Caco-2 (cell line): ENCODE data around the gene IFI27L1. TPM values are rescaled to one million over a fixed set of nuclear protein-coding genes. Genes with fewer than 3 reads are reported as not detected.

ENCODE experiments used
- BruUV-seq: library from RNA; stranded (reverse); fragments of 400-500 nt; replicated peaks from 2 replicates; lab custom pipeline; 2021; lab: Mats Ljungman, UMichigan
- CTCF ChIA-PET: fragments of 300-600 bp; sonication (Branson Sonifier 250); formaldehyde crosslinking; loops from one replicate; lab custom pipeline; 2022; ENCODE audit warnings: antibody characterized with exemption; lab: Charles Lee
- POLR2A ChIA-PET: fragments of 300-600 bp; sonication (Branson Sonifier 250); formaldehyde crosslinking; loops from one replicate; lab custom pipeline; 2022; ENCODE audit warnings: antibody characterized with exemption; lab: Charles Lee
- DNase-seq, 2 experiments: peaks; one replicate each; pipeline versions ENCODE4 v3.0.0 to v3.0.0-alpha.2; 2020 to 2022
- H3K27me3 ChIP-seq: replicated peaks from 2 replicates; pipeline ENCODE4 v1.6.0; 2011; ENCODE audit warnings: low read length; ENCODE audit not compliant: control insufficient read depth, insufficient read depth
- H3K36me3 ChIP-seq: 2 replicates; pipeline ENCODE4 v1.5.1; 2011; ENCODE audit warnings: low read length; ENCODE audit not compliant: control insufficient read depth, insufficient read depth
- H3K4me1 ChIP-seq: fragments of 250-450 bp; sonication (Bioruptor Pico); 2 replicates; pipeline ENCODE4 v1.5.1; 2020; ENCODE audit warnings: mild to moderate bottlenecking
- H3K4me3 ChIP-seq: 2 replicates; pipeline ENCODE4 v1.5.1; 2011; ENCODE audit warnings: low read depth, mild to moderate bottlenecking, control low read depth, low read length
- H3K9me3 ChIP-seq: fragments of 250-450 bp; sonication (Bioruptor Pico); 2 replicates; pipeline ENCODE4 v1.5.1; 2020; ENCODE audit warnings: mild to moderate bottlenecking, moderate library complexity
- H3K27ac Mint-ChIP-seq: one replicate; pipeline ENCODE4 v1.8.0; 2022; ENCODE audit warnings: mixed read lengths; ENCODE audit not compliant: unreplicated experiment
- H3K27me3 Mint-ChIP-seq: one replicate; pipeline ENCODE4 v1.8.0; 2022; ENCODE audit warnings: mixed read lengths; ENCODE audit not compliant: insufficient read depth, unreplicated experiment
- H3K36me3 Mint-ChIP-seq: one replicate; pipeline ENCODE4 v1.8.0; 2022; ENCODE audit warnings: mild to moderate bottlenecking, mixed read lengths; ENCODE audit not compliant: insufficient read depth, unreplicated experiment
- H3K4me1 Mint-ChIP-seq: one replicate; pipeline ENCODE4 v1.8.0; 2022; ENCODE audit warnings: low read depth, mixed read lengths; ENCODE audit not compliant: unreplicated experiment
- H3K4me3 Mint-ChIP-seq: one replicate; pipeline ENCODE4 v1.8.0; 2022; ENCODE audit warnings: mild to moderate bottlenecking, moderate library complexity, mixed read lengths; ENCODE audit not compliant: unreplicated experiment
- H3K9me3 Mint-ChIP-seq: one replicate; pipeline ENCODE4 v1.8.0; 2022; ENCODE audit warnings: mixed read lengths; ENCODE audit not compliant: unreplicated experiment
- CTCF ChIP-seq, 2 experiments: fragments of 200-600 bp in 1 of 2; IDR thresholded peaks; 1 replicate in 1 of 2; 2 replicates in 1 of 2; pipeline versions ENCODE4 v1.5.1 to v1.8.0; 2011 to 2022; ENCODE audit warnings: antibody characterized with exemption in 1 of 2, control low read depth in 1 of 2, inconsistent platforms in 1 of 2, low read depth in 1 of 2, low read length in 1 of 2, mild to moderate bottlenecking in 1 of 2, moderate library complexity in 1 of 2; ENCODE audit not compliant: insufficient read depth in 1 of 2, severe bottlenecking in 1 of 2, unreplicated experiment in 1 of 2
- intact Hi-C: fragments of 100-400 bp; cut with micrococcal nuclease; formaldehyde crosslinking; loops from one replicate; pipeline ENCODE4 v1.10.0; 2022; ENCODE audit not compliant: unreplicated experiment
- total RNA-seq: library from RNA; stranded (reverse); gene quantifications from 2 replicates; pipeline ENCODE4 v1.2.3, GENCODE V29; 2022

Gene IFI27L1
- total RNA-seq, 1 experiment from 2014 or later, result 13.6 TPM

DNA sequence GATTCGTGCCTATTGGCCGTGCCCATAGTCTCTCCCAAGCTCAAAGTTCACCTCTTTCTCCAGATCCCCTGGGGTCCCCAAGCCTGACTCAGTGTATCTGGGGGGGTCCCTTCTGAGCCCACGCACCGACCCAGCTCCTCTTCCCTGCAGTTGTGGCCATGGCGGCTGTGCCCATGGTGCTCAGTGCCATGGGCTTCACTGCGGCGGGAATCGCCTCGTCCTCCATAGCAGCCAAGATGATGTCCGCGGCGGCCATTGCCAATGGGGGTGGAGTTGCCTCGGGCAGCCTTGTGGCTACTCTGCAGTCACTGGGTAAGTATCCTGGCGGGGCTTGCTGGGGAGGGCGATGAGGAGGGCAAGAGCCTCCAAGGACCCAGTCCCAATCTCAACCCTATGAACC lies 34.5 kb downstream of the IFI27L1 start:
- Mint-ChIP-seq H3K4me3 (no peak overlapping the region), H3K27me3 (peaks cover 4% of the 10 kb centered on the region), H3K27ac (no peak overlapping the region), H3K36me3 (no peaks in the 10 kb centered on the region), H3K9me3 (no peaks in the 10 kb centered on the region), H3K4me1 (no peaks in the 10 kb centered on the region)
- no peak overlapping the region for H3K4me3 ChIP-seq
- intact Hi-C loops, result no loop called here
- BruUV-seq, result no TSS peak
- ChIA-PET POLR2A (no interaction called here), CTCF (no interaction called here)
- no peak for TF ChIP-seq CTCF (IDR thresholded peaks at IDR 0.05; ENCODE audit: insufficient read depth in 1 of 2, low read depth in 1 of 2, low read length in 1 of 2, severe bottlenecking in 1 of 2, unreplicated experiment in 1 of 2)
- no peaks in the 10 kb centered on the region for H3K27me3 ChIP-seq
- no peaks in the 10 kb centered on the region for H3K4me1 ChIP-seq
- H3K36me3 ChIP-seq, result no peaks in the 10 kb centered on the region
- DNase-seq, result no peak
- no peaks in the 10 kb centered on the region for H3K9me3 ChIP-seq

DNA sequence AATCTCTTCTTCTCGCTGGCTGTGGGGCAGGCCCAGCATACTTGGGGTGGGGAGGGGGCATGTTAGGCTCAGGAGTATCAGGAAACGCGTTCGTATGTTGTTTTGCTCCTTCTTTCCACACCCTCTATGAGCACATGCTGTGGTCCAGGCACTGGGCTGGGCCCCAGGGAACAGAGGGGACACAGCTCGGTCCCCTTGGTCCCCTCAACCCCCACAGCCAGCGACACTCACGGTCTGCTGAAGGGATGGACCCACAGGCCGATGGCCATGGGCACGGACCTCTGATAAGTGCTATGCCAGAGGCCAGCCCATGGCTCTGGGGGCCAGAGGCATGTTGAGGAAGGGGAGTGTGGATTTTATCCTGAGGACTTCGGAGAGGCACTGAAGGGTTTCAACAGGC lies 35.6 kb downstream of the IFI27L1 start:
- CTCF ChIA-PET, result no interaction called here
- TF ChIP-seq CTCF (IDR thresholded peaks at IDR 0.05; ENCODE audit: insufficient read depth in 1 of 2, low read depth in 1 of 2, low read length in 1 of 2, severe bottlenecking in 1 of 2, unreplicated experiment in 1 of 2), result no peak
- Mint-ChIP-seq H3K9me3 (no peaks in the 10 kb centered on the region), H3K36me3 (no peaks in the 10 kb centered on the region), H3K27ac (no peak overlapping the region), H3K4me3 (no peak overlapping the region), H3K4me1 (no peaks in the 10 kb centered on the region), H3K27me3 (peaks cover 4% of the 10 kb centered on the region)
- no peaks in the 10 kb centered on the region for H3K27me3 ChIP-seq
- no peak for DNase-seq
- H3K36me3 ChIP-seq, result no peaks in the 10 kb centered on the region
- no peaks in the 10 kb centered on the region for H3K9me3 ChIP-seq
- BruUV-seq, result no TSS peak
- no peaks in the 10 kb centered on the region for H3K4me1 ChIP-seq
- intact Hi-C loops, result no loop called here
- no peak overlapping the region for H3K4me3 ChIP-seq
- POLR2A ChIA-PET, result no interaction called here

DNA sequence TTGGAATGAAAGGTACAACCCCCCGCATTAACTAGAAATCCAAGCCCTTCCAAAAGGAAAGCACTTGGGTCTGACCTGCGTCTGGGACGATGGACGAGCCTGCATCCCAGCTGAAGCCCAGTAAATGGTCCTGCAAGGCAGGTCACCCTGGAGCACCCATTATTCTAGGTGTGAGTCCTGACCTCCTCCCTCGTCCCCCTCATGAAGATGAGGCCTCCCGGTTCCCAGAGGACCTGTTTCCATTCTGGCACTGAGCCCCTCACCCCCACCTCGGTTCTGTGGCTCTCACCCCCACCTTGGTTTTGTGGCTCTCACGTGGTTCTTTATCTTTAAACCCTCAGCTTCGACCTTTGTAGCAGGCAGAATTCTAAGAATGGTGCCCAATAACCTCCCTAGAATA lies 36.7 kb downstream of the IFI27L1 start:
- Mint-ChIP-seq H3K27ac (no peak overlapping the region), H3K4me1 (no peaks in the 10 kb centered on the region), H3K4me3 (no peak overlapping the region), H3K36me3 (no peaks in the 10 kb centered on the region), H3K27me3 (peaks cover 4% of the 10 kb centered on the region), H3K9me3 (no peaks in the 10 kb centered on the region)
- POLR2A ChIA-PET, result no interaction called here
- DNase-seq, result no peak
- TF ChIP-seq CTCF (IDR thresholded peaks at IDR 0.05; ENCODE audit: insufficient read depth in 1 of 2, low read depth in 1 of 2, low read length in 1 of 2, severe bottlenecking in 1 of 2, unreplicated experiment in 1 of 2), result no peak
- BruUV-seq, result no TSS peak
- Histone ChIP-seq H3K4me3 (no peak overlapping the region), H3K9me3 (no peaks in the 10 kb centered on the region), H3K36me3 (no peaks in the 10 kb centered on the region), H3K4me1 (no peaks in the 10 kb centered on the region), H3K27me3 (no peaks in the 10 kb centered on the region)
- intact Hi-C loops, result no loop called here
- CTCF ChIA-PET, result no interaction called here
